H1 (cell line): ENCODE measurements around the gene FAR1. TPM values are rescaled to one million over a fixed set of nuclear protein-coding genes. Genes with fewer than 3 reads are reported as not detected.

Experiments
- CTCF ChIA-PET: fragments of 300-600 bp; sonication (Branson Sonifier 250); formaldehyde crosslinking; loops from one replicate; lab custom pipeline; 2021; ENCODE audit not compliant: partially characterized antibody; lab: Charles Lee
- POLR2A ChIA-PET: fragments of 300-600 bp; sonication (Branson Sonifier 250); formaldehyde crosslinking; loops from one replicate; lab custom pipeline; 2021; ENCODE audit warnings: inconsistent platforms; ENCODE audit not compliant: partially characterized antibody; lab: Charles Lee
- DNase-seq, 2 experiments: peaks; one replicate each; pipeline versions ENCODE4 v3.0.0 to v3.0.0-alpha.2; 2010 to 2022; ENCODE audit warnings: low spot score in 2 of 2, low read depth in 1 of 2, mixed read lengths in 1 of 2
- FAIRE-seq: peaks from 2 replicates; lab custom pipeline; 2011; peaks lifted over from hg19 to GRCh38; lab: Jason Lieb, UNC
- H2AFZ ChIP-seq: 2 replicates; pipeline ENCODE4 v1.8.1; 2012; ENCODE audit warnings: low read length, inconsistent platforms
- H2AK5ac ChIP-seq: 2 replicates; pipeline ENCODE4 v1.6.1; 2013; ENCODE audit warnings: low read depth, low read length
- H2BK120ac ChIP-seq: replicated peaks from 2 replicates; pipeline ENCODE3; 2013; ENCODE audit warnings: low read depth, low read length, inconsistent platforms
- H2BK12ac ChIP-seq: 2 replicates; pipeline ENCODE4 v1.6.1; 2013; ENCODE audit warnings: low read depth, low read length
- H2BK15ac ChIP-seq: 2 replicates; pipeline ENCODE4 v1.6.1; 2013; ENCODE audit warnings: low read length
- H2BK20ac ChIP-seq: 2 replicates; pipeline ENCODE4 v1.6.1; 2013; ENCODE audit warnings: low read length
- H2BK5ac ChIP-seq: 2 replicates; pipeline ENCODE4 v1.6.1; 2013; ENCODE audit warnings: low read depth, low read length
- H3K14ac ChIP-seq: 2 replicates; pipeline ENCODE4 v1.6.1; 2013; ENCODE audit warnings: inconsistent platforms; ENCODE audit not compliant: insufficient read length
- H3K18ac ChIP-seq: 2 replicates; pipeline ENCODE4 v1.6.1; 2013; ENCODE audit warnings: low read length; ENCODE audit errors: extremely low read depth
- H3K23ac ChIP-seq: 2 replicates; pipeline ENCODE4 v1.6.1; 2013; ENCODE audit warnings: inconsistent platforms; ENCODE audit not compliant: insufficient read length
- H3K23me2 ChIP-seq: 2 replicates; pipeline ENCODE4 v1.6.1; 2013; ENCODE audit warnings: low read depth, low read length
- H3K27ac ChIP-seq: 2 replicates; pipeline ENCODE4 v1.6.1; 2011; ENCODE audit warnings: low read depth, low read length, inconsistent platforms
- H3K27me3 ChIP-seq, 4 experiments: replicated peaks in 1 of 4; 1 replicate in 1 of 4; 2 replicates in 3 of 4; pipeline versions ENCODE4 v1.6.1 to v1.8.1; 2011 to 2013; ENCODE audit warnings: low read length in 3 of 4, mild to moderate bottlenecking in 3 of 4, inconsistent platforms in 2 of 4, mixed read lengths in 2 of 4, moderate library complexity in 1 of 4; ENCODE audit not compliant: control insufficient read depth in 3 of 4, insufficient read depth in 3 of 4; ENCODE audit errors: extremely low read depth in 1 of 4
- H3K36me3 ChIP-seq, 4 experiments: 2 replicates each; pipeline versions ENCODE4 v1.6.1 to v1.8.1; 2011 to 2013; ENCODE audit warnings: mild to moderate bottlenecking in 4 of 4, low read length in 3 of 4, moderate library complexity in 2 of 4, control low read depth in 1 of 4, inconsistent platforms in 1 of 4; ENCODE audit not compliant: insufficient read depth in 4 of 4, control insufficient read depth in 2 of 4
- H3K4ac ChIP-seq: replicated peaks from 2 replicates; pipeline ENCODE3; 2013; ENCODE audit warnings: low read length, low read depth, mixed read lengths, inconsistent platforms; ENCODE audit not compliant: insufficient read length
- H3K4me1 ChIP-seq, 4 experiments: replicated peaks in 1 of 4; 1 replicate in 1 of 4; 2 replicates in 3 of 4; pipeline versions ENCODE4 v1.6.1 to v1.8.1; 2011 to 2013; ENCODE audit warnings: low read length in 3 of 4, inconsistent platforms in 2 of 4, mixed read lengths in 1 of 4; ENCODE audit not compliant: insufficient read depth in 4 of 4, control insufficient read depth in 3 of 4
- H3K4me2 ChIP-seq, 2 experiments: 2 replicates each; pipeline versions ENCODE4 v1.6.1 to v1.8.1; 2011 to 2013; ENCODE audit warnings: low read depth in 2 of 2, low read length in 2 of 2, control low read depth in 1 of 2, inconsistent platforms in 1 of 2, mild to moderate bottlenecking in 1 of 2; ENCODE audit not compliant: insufficient read depth in 1 of 2
- H3K4me3 ChIP-seq, 4 experiments: fragments of 200-600, 300-600 bp in 1 of 4; sonication (generic), shearing (Covaris generic), sonication (Bioruptor Twin) in 1 of 4; 2 replicates each; pipeline versions ENCODE4 v1.5.1 to v1.8.1; 2011 to 2016; ENCODE audit warnings: low read length in 4 of 4, low read depth in 3 of 4, control low read depth in 2 of 4, inconsistent platforms in 2 of 4, mild to moderate bottlenecking in 2 of 4, mixed read lengths in 1 of 4, moderate library complexity in 1 of 4; ENCODE audit not compliant: insufficient read depth in 2 of 4; ENCODE audit errors: extremely low read depth in 1 of 4
- H3K56ac ChIP-seq: replicated peaks from 2 replicates; pipeline ENCODE3; 2013; ENCODE audit warnings: low read depth, mild to moderate bottlenecking, mixed read lengths, low read length, inconsistent platforms; ENCODE audit not compliant: insufficient read length
- H3K79me1 ChIP-seq: 2 replicates; pipeline ENCODE4 v1.6.1; 2013; ENCODE audit warnings: low read depth, low read length, control low read depth
- H3K79me2 ChIP-seq, 2 experiments: 2 replicates each; pipeline versions ENCODE4 v1.6.1 to v1.8.1; 2012 to 2013; ENCODE audit warnings: low read length in 2 of 2, mild to moderate bottlenecking in 2 of 2, inconsistent platforms in 1 of 2; ENCODE audit not compliant: insufficient read depth in 2 of 2, control insufficient read depth in 1 of 2
- H3K9ac ChIP-seq, 4 experiments: replicated peaks in 1 of 4; 1 replicate in 1 of 4; 2 replicates in 3 of 4; pipeline versions ENCODE4 v1.6.1 to v1.8.1; 2011 to 2013; ENCODE audit warnings: low read depth in 3 of 4, low read length in 3 of 4, control low read depth in 2 of 4, mild to moderate bottlenecking in 2 of 4, moderate library complexity in 2 of 4, inconsistent platforms in 1 of 4; ENCODE audit errors: extremely low read depth in 1 of 4
- H3K9me3 ChIP-seq, 2 experiments: 2 replicates each; pipeline versions ENCODE4 v1.6.1 to v1.8.1; 2012 to 2013; ENCODE audit warnings: mild to moderate bottlenecking in 2 of 2, moderate library complexity in 2 of 2, control low read depth in 1 of 2, inconsistent platforms in 1 of 2, low read depth in 1 of 2, low read length in 1 of 2, mixed read lengths in 1 of 2; ENCODE audit not compliant: insufficient read depth in 2 of 2
- H4K20me1 ChIP-seq, 2 experiments: replicated peaks in 1 of 2; 2 replicates each; pipeline versions ENCODE3 to v1.8.1; 2011 to 2013; ENCODE audit warnings: inconsistent platforms in 2 of 2, low read length in 2 of 2, mild to moderate bottlenecking in 1 of 2; ENCODE audit not compliant: insufficient read depth in 2 of 2, control insufficient read depth in 1 of 2
- H4K5ac ChIP-seq: 2 replicates; pipeline ENCODE4 v1.6.1; 2013; ENCODE audit warnings: low read length, low read depth, mixed read lengths, inconsistent platforms; ENCODE audit not compliant: insufficient read length
- H4K8ac ChIP-seq: 2 replicates; pipeline ENCODE4 v1.8.0; 2013; ENCODE audit warnings: mild to moderate bottlenecking, moderate library complexity, low read length, inconsistent platforms; ENCODE audit not compliant: insufficient read depth; ENCODE audit errors: extremely low read depth
- H4K91ac ChIP-seq: replicated peaks from 2 replicates; pipeline ENCODE3; 2013; ENCODE audit warnings: low read length, mixed read lengths, inconsistent platforms; ENCODE audit not compliant: insufficient read length
- GABPA ChIP-seq: IDR thresholded peaks from 2 replicates; pipeline ENCODE4 v1.6.1; 2011; ENCODE audit warnings: mild to moderate bottlenecking, low read length, moderate library complexity, borderline replicate concordance; ENCODE audit not compliant: insufficient read depth
- POU5F1 ChIP-seq: IDR thresholded peaks from 2 replicates; pipeline ENCODE4 v1.6.1; 2011; ENCODE audit warnings: low read depth, mild to moderate bottlenecking, low read length, moderate library complexity
- TAF1 ChIP-seq: IDR thresholded peaks from 2 replicates; pipeline ENCODE4 v1.6.1; 2011; ENCODE audit warnings: mild to moderate bottlenecking, low read depth, low read length
- WGBS, 2 experiments: shearing (Covaris generic) in 1 of 2; methylation state at CpG; one replicate each; pipeline versions ENCODE4 v1.1.6 to v1.1.7; 2013 to 2015; ENCODE audit warnings: low lambda C conversion rate in 2 of 2, mixed read lengths in 2 of 2, inconsistent platforms in 1 of 2, low coverage in 1 of 2, missing lambda C conversion rate in 1 of 2; ENCODE audit not compliant: insufficient replicate concordance in 2 of 2, insufficient coverage in 1 of 2, insufficient read length in 1 of 2; ENCODE audit errors: extremely low coverage in 1 of 2, missing lambda C conversion rate in 1 of 2; 5-methylcytosine and 5-hydroxymethylcytosine counted together
- polyA plus RNA-seq, 7 experiments: library from polyadenylated mRNA; depleted of rRNA in 3 of 7; stranded (reverse) in 5 of 7; unstranded in 2 of 7; fragments of >200 nt in 5 of 7; fragments of 200-250 nt in 2 of 7; gene quantifications; 1 replicate in 5 of 7; 2 replicates in 1 of 7; 4 replicates in 1 of 7; pipeline versions ENCODE4 v1.2.1 to v1.2.3, GENCODE V29; 2011 to 2013; ENCODE audit warnings: missing spikeins in 2 of 7, mixed read lengths in 2 of 7
- total RNA-seq: library from RNA; stranded (reverse); fragmentation: NEBNext Ultra II Directional; extraction: Animal tissue kit (Norgen Biotek cat#: 25700); gene quantifications from 2 replicates; pipeline ENCODE4 v1.2.1, GENCODE V29; 2021

FAR1 gene
- total and polyA plus RNA-seq, 2 of the 8 experiments (the other 6 are each of a cell fraction or from before 2014, with no cell fraction given), result 29.7 to 68.5 TPM

GRCh38 chr11:13720940-13721339 is 52.5 kb downstream of the FAR1 start:
- POLR2A ChIA-PET, result no interaction called here
- no peak for TF ChIP-seq POU5F1
- TF ChIP-seq TAF1, result no peak
- no peak for TF ChIP-seq GABPA

More at GRCh38 chr11:13720940-13721339, 52.5 kb downstream of the FAR1 start:
- Histone ChIP-seq H3K56ac (no peak overlapping the region), H3K4me3 (no peak overlapping the region), H2BK120ac (no peak overlapping the region), H2AK5ac (no peak overlapping the region), H3K4me2 (no peak overlapping the region), H2AFZ (no peak overlapping the region), H3K9me3 (no peaks in the 10 kb centered on the region), H3K27ac (no peak overlapping the region), H3K23ac (no peak overlapping the region), H3K27me3 (no peaks in the 10 kb centered on the region), H2BK12ac (no peak overlapping the region), H2BK20ac (no peak overlapping the region), H2BK5ac (no peak overlapping the region), H4K91ac (no peak overlapping the region), H3K79me1 (no peaks in the 10 kb centered on the region; the same call in 1 of the 2 replicates), H3K36me3 (peaks cover 0 to 43% (median 7%) of the 10 kb centered on the region in 4 experiments; a peak in 7 of 8 replicates), H3K14ac (no peak overlapping the region), H3K18ac (no peak overlapping the region), H3K79me2 (no peaks in the 10 kb centered on the region), H2BK15ac (no peak overlapping the region), H3K9ac (no peak overlapping the region), H3K4ac (no peak overlapping the region), H3K23me2 (no peaks in the 10 kb centered on the region), H4K20me1 (no peaks in the 10 kb centered on the region), H3K4me1 (no peaks in the 10 kb centered on the region), H4K5ac (no peak overlapping the region), H4K8ac (no peak overlapping the region)
- CTCF ChIA-PET, result no interaction called here
- WGBS, 2 experiments, result 90% methylated on average over 1 of the region's 1 CpG; no CpG with 5 or more reads in 1 of the 2 experiments
- DNase-seq, result no peak
- no peak for FAIRE-seq
